HepG2 (cell line): ENCODE results near the gene CDX1. TPM values are rescaled to one million over a fixed set of nuclear protein-coding genes. Genes with fewer than 3 reads are reported as not detected.

Experiments used
- ATAC-seq: fragments of 200-7000 bp; cut with Tn5 transposase; 3 replicates; pipeline ENCODE4 v1.9.1; 2020; ENCODE audit warnings: mild to moderate bottlenecking, moderate library complexity
- BruUV-seq: library from RNA; stranded (reverse); fragments of 400-500 nt; replicated peaks from 2 replicates; lab custom pipeline; 2021; lab: Mats Ljungman, UMichigan
- CTCF ChIA-PET: fragments of 300-600 bp; formaldehyde crosslinking; extraction: SDS; loops from one replicate; lab custom pipeline; 2021; ENCODE audit warnings: low total read pairs, inconsistent platforms, low intra/inter-chr PET ratio; lab: Yijun Ruan, JAX
- POLR2A ChIA-PET: fragments of 350-600 bp; sonication (Branson Sonifier 250); formaldehyde crosslinking; loops from one replicate; lab custom pipeline; 2020; ENCODE audit warnings: antibody characterized with exemption, inconsistent platforms; lab: Yijun Ruan, JAX
- DNase-seq: peaks from one replicate; pipeline ENCODE4 v3.0.0-alpha.2; 2015; ENCODE audit warnings: low spot score
- FAIRE-seq: peaks from 3 replicates; lab custom pipeline; 2011; peaks lifted over from hg19 to GRCh38; lab: Jason Lieb, UNC
- H2AFZ ChIP-seq: one replicate; pipeline ENCODE4 v1.6.1; 2011; ENCODE audit warnings: low read length, inconsistent platforms
- H3K27ac ChIP-seq: fragments of 300-600 bp; 3 replicates; pipeline ENCODE4 v1.8.0; 2011; ENCODE audit warnings: mixed run types, mild to moderate bottlenecking, mixed read lengths, low read length, inconsistent platforms; ENCODE audit not compliant: insufficient read depth; ENCODE audit errors: extremely low read length
- H3K27me3 ChIP-seq, 2 experiments: fragments of 200-600 bp in 1 of 2; 2 replicates in 1 of 2; 3 replicates in 1 of 2; pipeline versions ENCODE4 v1.6.0 to v1.8.0; 2011; ENCODE audit warnings: low read length in 2 of 2, mild to moderate bottlenecking in 2 of 2, moderate library complexity in 2 of 2, inconsistent platforms in 1 of 2; ENCODE audit not compliant: insufficient read depth in 2 of 2, control insufficient read depth in 1 of 2
- H3K36me3 ChIP-seq, 2 experiments: fragments of 200-600 bp in 1 of 2; replicated peaks in 1 of 2; 2 replicates in 1 of 2; 3 replicates in 1 of 2; pipeline versions ENCODE4 v1.5.1 to v1.8.0; 2011; ENCODE audit warnings: low read length in 2 of 2, inconsistent platforms in 1 of 2; ENCODE audit not compliant: insufficient read depth in 2 of 2, control insufficient read depth in 1 of 2
- H3K4me1 ChIP-seq: 2 replicates; pipeline ENCODE4 v1.5.1; 2012; ENCODE audit warnings: low read length, inconsistent platforms; ENCODE audit not compliant: insufficient read depth
- H3K4me2 ChIP-seq: 2 replicates; pipeline ENCODE4 v1.6.0; 2011; ENCODE audit warnings: low read depth, low read length, inconsistent platforms
- H3K4me3 ChIP-seq, 3 experiments: fragments of 200-600 bp in 1 of 3; sonication (generic), shearing (Covaris generic) in 1 of 3; replicated peaks in 1 of 3; 2 replicates each; pipeline ENCODE4 v1.5.1; 2011 to 2016; ENCODE audit warnings: low read length in 3 of 3, inconsistent platforms in 2 of 3, low read depth in 2 of 3, mild to moderate bottlenecking in 2 of 3, control low read depth in 1 of 3, mixed read lengths in 1 of 3; ENCODE audit not compliant: insufficient read depth in 1 of 3
- H3K79me2 ChIP-seq: one replicate; pipeline ENCODE4 v1.6.1; 2011; ENCODE audit warnings: low read length, inconsistent platforms; ENCODE audit not compliant: insufficient read depth
- H3K9ac ChIP-seq: 2 replicates; pipeline ENCODE4 v1.6.0; 2011; ENCODE audit warnings: mild to moderate bottlenecking, low read depth, low read length, inconsistent platforms; ENCODE audit not compliant: insufficient read depth
- H3K9me3 ChIP-seq: 2 replicates; pipeline ENCODE4 v1.5.1; 2012; ENCODE audit warnings: mild to moderate bottlenecking, low read length
- H4K20me1 ChIP-seq: 2 replicates; pipeline ENCODE4 v1.6.0; 2011; ENCODE audit warnings: inconsistent platforms, mild to moderate bottlenecking, low read length, moderate library complexity; ENCODE audit not compliant: insufficient read depth
- JUND ChIP-seq: sonication (generic); formaldehyde crosslinking; IDR thresholded peaks from 2 replicates; pipeline ENCODE4 v1.8.0; 2022; ENCODE audit warnings: mild to moderate bottlenecking, missing genetic modification reagents
- KAT7 ChIP-seq: IDR thresholded peaks from 2 replicates; pipeline ENCODE4 v1.6.1; 2018; ENCODE audit warnings: borderline replicate concordance, missing compliant biosample characterization
- KDM4B ChIP-seq: sonication (generic); formaldehyde crosslinking; IDR thresholded peaks from 2 replicates; pipeline ENCODE4 v1.4.0; 2020; ENCODE audit warnings: missing genetic modification reagents
- MXI1 ChIP-seq: IDR thresholded peaks from 3 replicates; pipeline ENCODE4 v1.6.1; 2012; ENCODE audit warnings: low read depth, low read length, inconsistent platforms, borderline replicate concordance
- RNF2 ChIP-seq: fragments of 450-650 bp; conservative IDR thresholded peaks from 2 replicates; pipeline ENCODE4 v1.6.1; 2016; ENCODE audit warnings: low read depth
- SOX6 ChIP-seq, 2 experiments: fragments of 450-650 bp in 1 of 2; sonication (generic) in 1 of 2; formaldehyde crosslinking in 1 of 2; IDR thresholded peaks; 2 replicates each; pipeline versions ENCODE4 v1.4.0 to v1.6.1; 2017 to 2020; ENCODE audit warnings: antibody characterized with exemption in 1 of 2, mild to moderate bottlenecking in 1 of 2, missing genetic modification reagents in 1 of 2
- U2AF1 ChIP-seq: fragments of 200-400 bp; formaldehyde crosslinking; optimal IDR thresholded peaks from 2 replicates; pipeline ENCODE3; 2017; ENCODE audit warnings: mild to moderate bottlenecking, low read depth, low read length
- ZNF446 ChIP-seq: sonication (generic); formaldehyde crosslinking; IDR thresholded peaks from 2 replicates; pipeline ENCODE4 v1.5.0; 2020; ENCODE audit warnings: mild to moderate bottlenecking, missing genetic modification reagents
- ZNF572 ChIP-seq: sonication (generic); formaldehyde crosslinking; IDR thresholded peaks from 2 replicates; pipeline ENCODE4 v1.5.1; 2020; ENCODE audit warnings: mild to moderate bottlenecking, missing genetic modification reagents
- WGBS: methylation state at CpG from one replicate; pipeline ENCODE4 v1.1.6; 2017; ENCODE audit warnings: low lambda C conversion rate; 5-methylcytosine and 5-hydroxymethylcytosine counted together
- in situ Hi-C: cut with HindIII; loops from 2 replicates; pipeline ENCODE4 v1.10.0; 2017; ENCODE audit warnings: low pct_unique_long_range_greater_than_20kb; ENCODE audit not compliant: extremely low pct_ligation_motif_present
- intact Hi-C: fragments of 100-400 bp; cut with micrococcal nuclease; formaldehyde crosslinking; loops from one replicate; pipeline ENCODE4 v1.10.0; 2022; ENCODE audit not compliant: unreplicated experiment
- polyA plus RNA-seq, 8 experiments: library from polyadenylated mRNA; depleted of rRNA in 3 of 8; stranded (reverse) in 7 of 8; unstranded in 1 of 8; fragments of >200 nt; fragmentation: Illumina TruSeq in 4 of 8; extraction: Trizol in 4 of 8; gene quantifications; 2 replicates each; pipeline versions ENCODE4 v1.2.1 to v1.2.3, GENCODE V29; 2011 to 2016; ENCODE audit warnings: low read depth in 4 of 8, missing spikeins in 1 of 8, mixed read lengths in 1 of 8; ENCODE audit not compliant: insufficient read depth in 1 of 8
- total RNA-seq, 5 experiments: library from RNA; depleted of rRNA; stranded (reverse); fragments of >200 nt; fragmentation: Illumina TruSeq; extraction: Trizol; gene quantifications; 2 replicates each; pipeline ENCODE4 v1.2.3, GENCODE V29; 2016; ENCODE audit warnings: low read depth in 1 of 5
- TF ChIP-seq, protein P1 (sequence below): sonication (generic); formaldehyde crosslinking; IDR thresholded peaks from 2 replicates; pipeline ENCODE4 v1.5.1; 2020; ENCODE audit warnings: mild to moderate bottlenecking, missing genetic modification reagents
- TF ChIP-seq, protein P2 (sequence below): sonication (generic); formaldehyde crosslinking; conservative IDR thresholded peaks from 2 replicates; pipeline ENCODE4 v1.8.0; 2022; ENCODE audit warnings: mild to moderate bottlenecking, moderate library complexity, missing genetic modification reagents
- TF ChIP-seq, protein P3 (sequence below): sonication (generic); formaldehyde crosslinking; IDR thresholded peaks from 2 replicates; pipeline ENCODE4 v1.5.0; 2020; ENCODE audit warnings: missing genetic modification reagents, mild to moderate bottlenecking, borderline replicate concordance

CDX1 gene
- total and polyA plus RNA-seq, 2 of the 13 experiments (the other 11 are each of a cell fraction or from before 2014, with no cell fraction given) = not detected

GRCh38 chr5:150136305-150137167 lies 30.0 kb upstream of the CDX1 start (continued):
- TF ChIP-seq, protein P1, sequence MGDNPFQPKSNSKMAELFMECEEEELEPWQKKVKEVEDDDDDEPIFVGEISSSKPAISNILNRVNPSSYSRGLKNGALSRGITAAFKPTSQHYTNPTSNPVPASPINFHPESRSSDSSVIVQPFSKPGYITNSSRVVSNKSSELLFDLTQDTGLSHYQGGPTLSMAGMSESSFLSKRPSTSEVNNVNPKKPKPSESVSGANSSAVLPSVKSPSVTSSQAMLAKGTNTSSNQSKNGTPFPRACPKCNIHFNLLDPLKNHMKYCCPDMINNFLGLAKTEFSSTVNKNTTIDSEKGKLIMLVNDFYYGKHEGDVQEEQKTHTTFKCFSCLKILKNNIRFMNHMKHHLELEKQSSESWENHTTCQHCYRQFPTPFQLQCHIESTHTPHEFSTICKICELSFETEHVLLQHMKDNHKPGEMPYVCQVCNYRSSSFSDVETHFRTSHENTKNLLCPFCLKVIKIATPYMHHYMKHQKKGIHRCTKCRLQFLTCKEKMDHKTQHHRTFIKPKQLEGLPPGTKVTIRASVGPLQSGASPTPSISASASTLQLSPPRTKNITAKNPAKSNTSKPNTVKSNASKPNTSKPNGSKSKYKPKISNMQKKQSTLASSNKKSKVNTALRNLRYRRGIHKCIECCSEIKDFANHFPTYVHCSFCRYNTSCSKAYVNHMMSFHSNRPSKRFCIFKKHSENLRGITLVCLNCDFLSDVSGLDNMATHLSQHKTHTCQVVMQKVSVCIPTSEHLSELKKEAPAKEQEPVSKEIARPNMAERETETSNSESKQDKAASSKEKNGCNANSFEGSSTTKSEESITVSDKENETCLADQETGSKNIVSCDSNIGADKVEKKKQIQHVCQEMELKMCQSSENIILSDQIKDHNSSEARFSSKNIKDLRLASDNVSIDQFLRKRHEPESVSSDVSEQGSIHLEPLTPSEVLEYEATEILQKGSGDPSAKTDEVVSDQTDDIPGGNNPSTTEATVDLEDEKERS (CRISPR knock-in tag) = 0 out of 2 replicates have a peak, but pooled peaks have one; percentile 37

DNA sequence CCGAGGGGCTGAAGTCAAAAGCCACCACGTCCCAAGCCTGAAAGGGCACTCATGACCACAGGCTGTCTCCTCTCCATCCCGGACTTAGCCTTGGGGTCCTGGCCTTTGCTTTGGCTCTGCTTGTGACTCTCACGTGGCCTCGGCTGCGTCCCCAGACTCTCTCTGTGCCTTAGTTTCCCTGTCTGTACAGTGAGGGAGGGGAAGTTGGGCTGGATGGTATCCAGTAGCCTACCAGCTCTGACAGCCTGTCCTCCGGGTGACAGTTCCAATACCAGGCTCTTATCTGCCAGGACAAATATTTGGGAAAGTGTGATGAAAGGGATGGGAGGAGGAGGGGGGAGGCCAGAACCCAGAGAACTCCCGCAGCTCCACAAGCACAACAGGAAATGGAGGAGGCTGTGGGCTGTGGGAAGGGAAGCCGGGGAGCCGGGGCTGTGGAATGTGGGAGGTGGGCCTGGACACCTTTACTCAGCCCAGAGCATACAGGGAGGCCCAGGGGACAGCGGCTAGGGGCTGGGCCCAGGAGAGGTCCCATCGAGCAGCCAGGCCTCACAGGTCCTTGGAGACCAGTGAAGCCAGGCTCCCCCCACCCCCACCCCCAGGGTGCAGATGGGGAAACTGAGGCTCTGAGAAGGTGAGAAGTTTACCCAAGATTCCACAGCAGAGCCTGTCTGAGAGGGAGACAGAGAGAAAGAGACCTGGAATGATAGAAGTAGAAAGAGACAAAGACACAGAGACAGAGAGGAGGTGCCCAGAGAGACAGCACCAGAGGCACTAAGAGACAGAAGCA lies 29.2 kb upstream of the CDX1 start:
- Histone ChIP-seq H3K27ac (peak overlapping the region; percentile 91), H4K20me1 (no peaks in the 10 kb centered on the region), H3K4me3 (peak overlapping the region; percentile 48 to 76 (median 64)), H3K36me3 (no peaks in the 10 kb centered on the region), H3K4me1 (peaks cover 83% of the 10 kb centered on the region), H3K9ac (peak overlapping the region; percentile 85), H2AFZ (no peak overlapping the region), H3K4me2 (peak overlapping the region; percentile 100), H3K79me2 (peaks cover 2% of the 10 kb centered on the region), H3K27me3 (no peaks in the 10 kb centered on the region), H3K9me3 (no peaks in the 10 kb centered on the region)
- in situ Hi-C loops = no loop called here
- intact Hi-C loops = loop anchor here (1.0 to 5.0 kb wide), 2 partner anchors 36 to 220 kb away; partner anchors contain the start of gene TCOF1
- peak; percentile 98 for FAIRE-seq
- POLR2A ChIA-PET = interaction anchor here (0.7 to 3.6 kb wide), 11 partner anchors 8 to 275 kb away, joined by 3 to 31 read pairs (median 4); partner anchors contain the start of genes CD74 and PDGFRB
- BruUV-seq = no TSS peak
- CTCF ChIA-PET = no interaction called here
- DNase-seq = peak; percentile 97
- peak; percentile 92 for ATAC-seq
- 2% methylated on average over 8 of the region's 12 CpGs for WGBS
- TF ChIP-seq ZNF572 (CRISPR knock-in tag) (peak; percentile 78; the same call in 1 of the 2 replicates), KAT7 (CRISPR knock-in tag) (peak; percentile 49; the same call in 1 of the 2 replicates), MXI1 (no peak), U2AF1 (no peak), RNF2 (no peak), ZNF446 (CRISPR knock-in tag) (0 out of 2 replicates have a peak, but pooled peaks have one; percentile 27), KDM4B (CRISPR knock-in tag) (peak; percentile 42; the same call in 1 of the 2 replicates), SOX6 (IDR thresholded peaks at IDR 0.05) (no peak), SOX6 (CRISPR knock-in tag; IDR thresholded peaks at IDR 0.05) (peak; percentile 91), JUND (CRISPR knock-in tag) (0 out of 2 replicates have a peak, but pooled peaks have one; percentile 59)
- TF ChIP-seq, protein P2, sequence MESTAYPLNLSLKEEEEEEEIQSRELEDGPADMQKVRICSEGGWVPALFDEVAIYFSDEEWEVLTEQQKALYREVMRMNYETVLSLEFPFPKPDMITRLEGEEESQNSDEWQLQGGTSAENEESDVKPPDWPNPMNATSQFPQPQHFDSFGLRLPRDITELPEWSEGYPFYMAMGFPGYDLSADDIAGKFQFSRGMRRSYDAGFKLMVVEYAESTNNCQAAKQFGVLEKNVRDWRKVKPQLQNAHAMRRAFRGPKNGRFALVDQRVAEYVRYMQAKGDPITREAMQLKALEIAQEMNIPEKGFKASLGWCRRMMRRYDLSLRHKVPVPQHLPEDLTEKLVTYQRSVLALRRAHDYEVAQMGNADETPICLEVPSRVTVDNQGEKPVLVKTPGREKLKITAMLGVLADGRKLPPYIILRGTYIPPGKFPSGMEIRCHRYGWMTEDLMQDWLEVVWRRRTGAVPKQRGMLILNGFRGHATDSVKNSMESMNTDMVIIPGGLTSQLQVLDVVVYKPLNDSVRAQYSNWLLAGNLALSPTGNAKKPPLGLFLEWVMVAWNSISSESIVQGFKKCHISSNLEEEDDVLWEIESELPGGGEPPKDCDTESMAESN (CRISPR knock-in tag) = peak; percentile 77
- TF ChIP-seq, protein P3, sequence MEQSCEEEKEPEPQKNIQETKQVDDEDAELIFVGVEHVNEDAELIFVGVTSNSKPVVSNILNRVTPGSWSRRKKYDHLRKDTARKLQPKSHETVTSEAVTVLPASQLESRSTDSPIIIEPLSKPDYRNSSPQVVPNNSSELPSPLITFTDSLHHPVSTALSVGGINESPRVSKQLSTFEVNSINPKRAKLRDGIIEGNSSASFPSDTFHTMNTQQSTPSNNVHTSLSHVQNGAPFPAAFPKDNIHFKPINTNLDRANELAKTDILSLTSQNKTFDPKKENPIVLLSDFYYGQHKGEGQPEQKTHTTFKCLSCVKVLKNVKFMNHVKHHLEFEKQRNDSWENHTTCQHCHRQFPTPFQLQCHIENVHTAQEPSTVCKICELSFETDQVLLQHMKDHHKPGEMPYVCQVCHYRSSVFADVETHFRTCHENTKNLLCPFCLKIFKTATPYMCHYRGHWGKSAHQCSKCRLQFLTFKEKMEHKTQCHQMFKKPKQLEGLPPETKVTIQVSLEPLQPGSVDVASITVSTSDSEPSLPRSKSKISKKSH (CRISPR knock-in tag) = no peak
